ENCODE data around the gene MAP4K4.

The MAP4K4 gene

GRCh38 chr2:101732773-101733256 lies 35.3 kb downstream of the MAP4K4 start:
- DNase-seq (ENCODE audit: low spot score) = no peak
- TF ChIP-seq CTCF (IDR thresholded peaks at IDR 0.05; ENCODE audit: extremely low read depth, missing control alignments) = no peak

- no peak for TF ChIP-seq CTCF (IDR thresholded peaks at IDR 0.05; ENCODE audit: extremely low read depth, missing control alignments)
- no peak for DNase-seq (ENCODE audit: low spot score)
These were observed 35.9 kb downstream of the MAP4K4 start for GRCh38 chr2:101733257-101733993.

- no peak for DNase-seq (ENCODE audit: low spot score)
- TF ChIP-seq CTCF (IDR thresholded peaks at IDR 0.05; ENCODE audit: extremely low read depth, missing control alignments) = no peak
These were observed 37.1 kb downstream of the MAP4K4 start for GRCh38 chr2:101734505-101735165.

- DNase-seq (ENCODE audit: low spot score) = no peak
These were observed 37.6 kb downstream of the MAP4K4 start for GRCh38 chr2:101735166-101735533.

GRCh38 chr2:101736233-101736632 lies 38.7 kb downstream of the MAP4K4 start:
- DNase-seq (ENCODE audit: low spot score) = no peak
- TF ChIP-seq CTCF (IDR thresholded peaks at IDR 0.05; ENCODE audit: extremely low read depth, missing control alignments) = no peak

More at GRCh38 chr2:101735166-101735533, 37.6 kb downstream of the MAP4K4 start:
- TF ChIP-seq CTCF (IDR thresholded peaks at IDR 0.05; ENCODE audit: extremely low read depth, missing control alignments) = no peak

- no peak for DNase-seq (ENCODE audit: low spot score)
- no peak for TF ChIP-seq CTCF (IDR thresholded peaks at IDR 0.05; ENCODE audit: extremely low read depth, missing control alignments)
These were observed 39.4 kb downstream of the MAP4K4 start for GRCh38 chr2:101736861-101737291.
